ENCODE measurements around the gene ARL4A. TPM values are rescaled to one million over a fixed set of nuclear protein-coding genes. Genes with fewer than 3 reads are reported as not detected.
A peak's percentile ranks its signal among the peaks of the same experiment; 100 is the strongest.

The ARL4A gene
- total and polyA plus RNA-seq, 9 of the 15 experiments (the other 6 are each of a cell fraction or from before 2014, with no cell fraction given) = 118 to 688 (median 172) TPM

DNA sequence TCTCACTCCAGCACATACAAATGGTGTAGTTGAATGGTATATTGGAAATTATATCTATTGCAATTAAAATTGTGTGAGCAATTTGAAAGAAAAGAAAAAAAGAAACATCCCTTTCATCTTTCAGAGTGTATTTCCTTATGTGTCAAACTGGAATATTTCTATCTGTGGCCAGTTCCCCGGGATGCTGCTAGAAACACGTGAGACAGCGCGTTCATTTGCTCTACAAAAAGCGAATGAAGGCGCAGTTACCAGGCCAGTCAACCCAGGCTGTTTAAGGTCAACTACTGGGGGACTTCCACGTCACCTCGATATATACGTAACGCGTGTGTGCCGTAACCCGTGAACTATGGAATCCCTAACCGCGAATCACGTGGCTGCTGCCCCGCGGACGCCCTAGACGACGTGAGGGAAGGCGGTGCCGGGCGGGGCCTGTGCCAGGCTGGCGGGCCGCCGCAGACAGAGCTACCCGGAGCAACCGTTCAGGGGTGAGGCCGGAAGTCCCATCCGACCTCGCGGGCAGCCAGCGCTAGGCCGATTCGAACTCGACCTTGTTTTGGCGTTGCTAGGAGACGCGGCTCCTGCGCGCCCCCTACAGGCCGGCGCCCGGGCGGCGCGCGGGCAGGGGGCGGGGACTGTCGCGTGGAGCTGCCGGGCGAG, 1.1 kb upstream of the ARL4A start (continued):
- TF ChIP-seq, protein P1, sequence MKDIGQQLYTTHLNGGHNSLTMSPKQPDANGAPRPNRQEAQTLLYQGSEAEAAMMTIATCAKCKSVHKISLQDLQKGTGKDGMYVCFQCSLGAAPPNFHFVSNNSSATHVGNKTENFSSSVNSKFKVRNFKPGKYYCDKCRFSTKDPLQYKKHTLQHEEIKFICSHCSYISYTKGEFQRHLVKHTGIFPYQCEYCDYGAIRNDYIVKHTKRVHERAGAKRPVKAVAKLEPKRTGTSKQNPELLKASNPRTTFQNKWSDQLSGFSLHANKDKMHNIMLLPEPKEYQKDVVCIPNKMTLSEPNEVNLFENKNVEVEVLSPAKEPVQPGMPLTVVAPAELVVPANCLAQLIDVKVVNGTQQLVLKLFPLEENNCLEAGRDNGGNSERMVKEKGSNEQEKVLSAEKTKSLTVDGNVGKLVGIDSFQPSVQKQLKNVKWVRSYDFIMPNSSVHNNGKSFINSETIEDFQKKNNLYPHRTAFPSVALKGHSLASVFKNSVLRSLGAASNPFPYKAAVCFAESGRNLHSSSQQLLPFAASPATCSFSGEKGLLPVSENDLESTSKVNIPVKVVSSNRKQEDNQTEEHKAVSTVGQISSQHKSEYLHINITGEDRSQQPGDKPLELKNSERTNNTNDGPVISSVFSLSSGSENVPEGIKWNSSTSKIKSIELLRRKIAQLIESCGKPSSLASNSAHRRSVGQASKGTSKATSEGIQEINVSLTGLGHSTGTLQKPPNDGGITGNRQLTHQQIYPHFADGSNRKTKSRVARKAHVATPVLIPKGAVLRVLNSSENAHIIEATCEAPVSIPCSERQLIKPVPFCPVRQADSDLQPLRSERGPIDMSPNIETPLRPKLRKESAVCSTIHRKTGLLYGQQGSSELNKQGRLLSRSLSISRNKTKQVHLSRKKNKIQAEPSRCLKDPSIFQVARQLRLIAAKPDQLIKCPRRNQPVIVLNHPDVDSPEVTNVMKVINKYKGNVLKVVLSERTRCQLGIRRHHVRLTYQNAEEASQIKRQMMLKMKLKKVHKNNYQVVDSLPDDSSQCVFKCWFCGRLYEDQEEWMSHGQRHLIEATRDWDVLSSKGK (CRISPR knock-in tag; IDR thresholded peaks at IDR 0.05) = no peak
- TF ChIP-seq HNRNPUL1 (IDR thresholded peaks at IDR 0.05; ENCODE audit: low read length) (no peak), XRCC3 (IDR thresholded peaks at IDR 0.05) (no peak), SMARCB1 (IDR thresholded peaks at IDR 0.05; ENCODE audit: insufficient read length, low read depth) (no peak), ZNF436 (CRISPR knock-in tag; IDR thresholded peaks at IDR 0.05) (no peak), SIN3A (IDR thresholded peaks at IDR 0.05; ENCODE audit: borderline replicate concordance in 2 of 2, control insufficient read depth in 1 of 2, low read depth in 2 of 2, low read length in 2 of 2) (peak; percentile 91 to 94), HNRNPH1 (optimal IDR thresholded peaks at IDR 0.05; ENCODE audit: low read depth, low read length) (no peak)
- TF ChIP-seq, protein P2, sequence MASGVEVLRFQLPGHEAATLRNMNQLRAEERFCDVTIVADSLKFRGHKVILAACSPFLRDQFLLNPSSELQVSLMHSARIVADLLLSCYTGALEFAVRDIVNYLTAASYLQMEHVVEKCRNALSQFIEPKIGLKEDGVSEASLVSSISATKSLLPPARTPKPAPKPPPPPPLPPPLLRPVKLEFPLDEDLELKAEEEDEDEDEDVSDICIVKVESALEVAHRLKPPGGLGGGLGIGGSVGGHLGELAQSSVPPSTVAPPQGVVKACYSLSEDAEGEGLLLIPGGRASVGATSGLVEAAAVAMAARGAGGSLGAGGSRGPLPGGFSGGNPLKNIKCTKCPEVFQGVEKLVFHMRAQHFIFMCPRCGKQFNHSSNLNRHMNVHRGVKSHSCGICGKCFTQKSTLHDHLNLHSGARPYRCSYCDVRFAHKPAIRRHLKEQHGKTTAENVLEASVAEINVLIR (CRISPR knock-in tag; IDR thresholded peaks at IDR 0.05) = peak; percentile 34; the same call in 1 of the 2 replicates
- TF ChIP-seq, protein P3, sequence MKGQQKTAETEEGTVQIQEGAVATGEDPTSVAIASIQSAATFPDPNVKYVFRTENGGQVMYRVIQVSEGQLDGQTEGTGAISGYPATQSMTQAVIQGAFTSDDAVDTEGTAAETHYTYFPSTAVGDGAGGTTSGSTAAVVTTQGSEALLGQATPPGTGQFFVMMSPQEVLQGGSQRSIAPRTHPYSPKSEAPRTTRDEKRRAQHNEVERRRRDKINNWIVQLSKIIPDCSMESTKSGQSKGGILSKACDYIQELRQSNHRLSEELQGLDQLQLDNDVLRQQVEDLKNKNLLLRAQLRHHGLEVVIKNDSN (CRISPR knock-in tag; IDR thresholded peaks at IDR 0.05) = peak; percentile 93
- TF ChIP-seq, protein P4, sequence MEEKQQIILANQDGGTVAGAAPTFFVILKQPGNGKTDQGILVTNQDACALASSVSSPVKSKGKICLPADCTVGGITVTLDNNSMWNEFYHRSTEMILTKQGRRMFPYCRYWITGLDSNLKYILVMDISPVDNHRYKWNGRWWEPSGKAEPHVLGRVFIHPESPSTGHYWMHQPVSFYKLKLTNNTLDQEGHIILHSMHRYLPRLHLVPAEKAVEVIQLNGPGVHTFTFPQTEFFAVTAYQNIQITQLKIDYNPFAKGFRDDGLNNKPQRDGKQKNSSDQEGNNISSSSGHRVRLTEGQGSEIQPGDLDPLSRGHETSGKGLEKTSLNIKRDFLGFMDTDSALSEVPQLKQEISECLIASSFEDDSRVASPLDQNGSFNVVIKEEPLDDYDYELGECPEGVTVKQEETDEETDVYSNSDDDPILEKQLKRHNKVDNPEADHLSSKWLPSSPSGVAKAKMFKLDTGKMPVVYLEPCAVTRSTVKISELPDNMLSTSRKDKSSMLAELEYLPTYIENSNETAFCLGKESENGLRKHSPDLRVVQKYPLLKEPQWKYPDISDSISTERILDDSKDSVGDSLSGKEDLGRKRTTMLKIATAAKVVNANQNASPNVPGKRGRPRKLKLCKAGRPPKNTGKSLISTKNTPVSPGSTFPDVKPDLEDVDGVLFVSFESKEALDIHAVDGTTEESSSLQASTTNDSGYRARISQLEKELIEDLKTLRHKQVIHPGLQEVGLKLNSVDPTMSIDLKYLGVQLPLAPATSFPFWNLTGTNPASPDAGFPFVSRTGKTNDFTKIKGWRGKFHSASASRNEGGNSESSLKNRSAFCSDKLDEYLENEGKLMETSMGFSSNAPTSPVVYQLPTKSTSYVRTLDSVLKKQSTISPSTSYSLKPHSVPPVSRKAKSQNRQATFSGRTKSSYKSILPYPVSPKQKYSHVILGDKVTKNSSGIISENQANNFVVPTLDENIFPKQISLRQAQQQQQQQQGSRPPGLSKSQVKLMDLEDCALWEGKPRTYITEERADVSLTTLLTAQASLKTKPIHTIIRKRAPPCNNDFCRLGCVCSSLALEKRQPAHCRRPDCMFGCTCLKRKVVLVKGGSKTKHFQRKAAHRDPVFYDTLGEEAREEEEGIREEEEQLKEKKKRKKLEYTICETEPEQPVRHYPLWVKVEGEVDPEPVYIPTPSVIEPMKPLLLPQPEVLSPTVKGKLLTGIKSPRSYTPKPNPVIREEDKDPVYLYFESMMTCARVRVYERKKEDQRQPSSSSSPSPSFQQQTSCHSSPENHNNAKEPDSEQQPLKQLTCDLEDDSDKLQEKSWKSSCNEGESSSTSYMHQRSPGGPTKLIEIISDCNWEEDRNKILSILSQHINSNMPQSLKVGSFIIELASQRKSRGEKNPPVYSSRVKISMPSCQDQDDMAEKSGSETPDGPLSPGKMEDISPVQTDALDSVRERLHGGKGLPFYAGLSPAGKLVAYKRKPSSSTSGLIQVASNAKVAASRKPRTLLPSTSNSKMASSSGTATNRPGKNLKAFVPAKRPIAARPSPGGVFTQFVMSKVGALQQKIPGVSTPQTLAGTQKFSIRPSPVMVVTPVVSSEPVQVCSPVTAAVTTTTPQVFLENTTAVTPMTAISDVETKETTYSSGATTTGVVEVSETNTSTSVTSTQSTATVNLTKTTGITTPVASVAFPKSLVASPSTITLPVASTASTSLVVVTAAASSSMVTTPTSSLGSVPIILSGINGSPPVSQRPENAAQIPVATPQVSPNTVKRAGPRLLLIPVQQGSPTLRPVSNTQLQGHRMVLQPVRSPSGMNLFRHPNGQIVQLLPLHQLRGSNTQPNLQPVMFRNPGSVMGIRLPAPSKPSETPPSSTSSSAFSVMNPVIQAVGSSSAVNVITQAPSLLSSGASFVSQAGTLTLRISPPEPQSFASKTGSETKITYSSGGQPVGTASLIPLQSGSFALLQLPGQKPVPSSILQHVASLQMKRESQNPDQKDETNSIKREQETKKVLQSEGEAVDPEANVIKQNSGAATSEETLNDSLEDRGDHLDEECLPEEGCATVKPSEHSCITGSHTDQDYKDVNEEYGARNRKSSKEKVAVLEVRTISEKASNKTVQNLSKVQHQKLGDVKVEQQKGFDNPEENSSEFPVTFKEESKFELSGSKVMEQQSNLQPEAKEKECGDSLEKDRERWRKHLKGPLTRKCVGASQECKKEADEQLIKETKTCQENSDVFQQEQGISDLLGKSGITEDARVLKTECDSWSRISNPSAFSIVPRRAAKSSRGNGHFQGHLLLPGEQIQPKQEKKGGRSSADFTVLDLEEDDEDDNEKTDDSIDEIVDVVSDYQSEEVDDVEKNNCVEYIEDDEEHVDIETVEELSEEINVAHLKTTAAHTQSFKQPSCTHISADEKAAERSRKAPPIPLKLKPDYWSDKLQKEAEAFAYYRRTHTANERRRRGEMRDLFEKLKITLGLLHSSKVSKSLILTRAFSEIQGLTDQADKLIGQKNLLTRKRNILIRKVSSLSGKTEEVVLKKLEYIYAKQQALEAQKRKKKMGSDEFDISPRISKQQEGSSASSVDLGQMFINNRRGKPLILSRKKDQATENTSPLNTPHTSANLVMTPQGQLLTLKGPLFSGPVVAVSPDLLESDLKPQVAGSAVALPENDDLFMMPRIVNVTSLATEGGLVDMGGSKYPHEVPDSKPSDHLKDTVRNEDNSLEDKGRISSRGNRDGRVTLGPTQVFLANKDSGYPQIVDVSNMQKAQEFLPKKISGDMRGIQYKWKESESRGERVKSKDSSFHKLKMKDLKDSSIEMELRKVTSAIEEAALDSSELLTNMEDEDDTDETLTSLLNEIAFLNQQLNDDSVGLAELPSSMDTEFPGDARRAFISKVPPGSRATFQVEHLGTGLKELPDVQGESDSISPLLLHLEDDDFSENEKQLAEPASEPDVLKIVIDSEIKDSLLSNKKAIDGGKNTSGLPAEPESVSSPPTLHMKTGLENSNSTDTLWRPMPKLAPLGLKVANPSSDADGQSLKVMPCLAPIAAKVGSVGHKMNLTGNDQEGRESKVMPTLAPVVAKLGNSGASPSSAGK (IDR thresholded peaks at IDR 0.05) = peak; percentile 88
